K562 (cell line): ENCODE results near the gene SIRT2. TPM values are rescaled to one million over a fixed set of nuclear protein-coding genes. Genes with fewer than 3 reads are reported as not detected.

ENCODE experiments used
- ATAC-seq: fragments of 200-7000 bp; cut with Tn5 transposase; 3 replicates; pipeline ENCODE4 v1.9.1; 2020; ENCODE audit warnings: moderate library complexity
- BruUV-seq: library from RNA; stranded (reverse); fragments of 400-500 nt; replicated peaks from 2 replicates; lab custom pipeline; 2021; lab: Mats Ljungman, UMichigan
- CTCF ChIA-PET: fragments of 300-600 bp; formaldehyde crosslinking; extraction: SDS; loops from one replicate; lab custom pipeline; 2021; ENCODE audit warnings: low intra/inter-chr PET ratio; lab: Yijun Ruan, JAX
- POLR2A ChIA-PET: fragments of 300-600, 350-650 bp; sonication (Branson Sonifier 250); formaldehyde crosslinking; extraction: SDS; loops from one replicate; lab custom pipeline; 2021; ENCODE audit warnings: antibody characterized with exemption, inconsistent platforms; lab: Yijun Ruan, JAX
- DNase-seq, 4 experiments: peaks; one replicate each; pipeline versions ENCODE4 v3.0.0 to v3.0.0-alpha.2; 2011 to 2018; ENCODE audit warnings: low spot score in 3 of 4, mixed read lengths in 3 of 4; ENCODE audit errors: extremely low read depth in 1 of 4
- FAIRE-seq: peaks from 2 replicates; lab custom pipeline; 2011; peaks lifted over from hg19 to GRCh38; lab: Jason Lieb, UNC
- H2AFZ ChIP-seq: 2 replicates; pipeline ENCODE4 v1.6.0; 2011; ENCODE audit warnings: low read depth, low read length, control low read depth, inconsistent platforms
- H3K27ac ChIP-seq: fragments of 200-600 bp; 3 replicates; pipeline ENCODE4 v1.8.0; 2011; ENCODE audit warnings: low read depth, mild to moderate bottlenecking, control low read depth, inconsistent platforms, low read length, moderate library complexity, mixed read lengths; ENCODE audit errors: extremely low read depth
- H3K27me3 ChIP-seq, 2 experiments: fragments of 300-600 bp in 1 of 2; 2 replicates in 1 of 2; 3 replicates in 1 of 2; pipeline versions ENCODE4 v1.6.0 to v1.8.0; 2011; ENCODE audit warnings: inconsistent platforms in 2 of 2, low read length in 2 of 2, mild to moderate bottlenecking in 1 of 2, mixed read lengths in 1 of 2, moderate library complexity in 1 of 2; ENCODE audit not compliant: control insufficient read depth in 2 of 2, insufficient read depth in 2 of 2
- H3K36me3 ChIP-seq: fragments of 300-600 bp; 3 replicates; pipeline ENCODE4 v1.8.0; 2011; ENCODE audit warnings: mild to moderate bottlenecking, low read length, inconsistent platforms; ENCODE audit not compliant: control insufficient read depth, insufficient read depth
- H3K4me1 ChIP-seq, 2 experiments: fragments of 200-600 bp in 1 of 2; replicated peaks in 1 of 2; 2 replicates in 1 of 2; 3 replicates in 1 of 2; pipeline versions ENCODE4 v1.5.1 to v1.8.0; 2011; ENCODE audit warnings: inconsistent platforms in 2 of 2, low read length in 2 of 2, mild to moderate bottlenecking in 1 of 2, mixed read lengths in 1 of 2, moderate library complexity in 1 of 2; ENCODE audit not compliant: control insufficient read depth in 2 of 2, insufficient read depth in 2 of 2
- H3K4me2 ChIP-seq: 2 replicates; pipeline ENCODE4 v1.6.1; 2011; ENCODE audit warnings: low read length, control low read depth, inconsistent platforms, mixed read lengths; ENCODE audit not compliant: insufficient read depth
- H3K4me3 ChIP-seq: fragments of 200-600 bp; sonication (generic), shearing (Covaris generic); 2 replicates; pipeline ENCODE4 v1.5.1; 2016; ENCODE audit warnings: control low read depth, inconsistent platforms
- H3K79me2 ChIP-seq: fragments of 200-600 bp; 3 replicates; pipeline ENCODE4 v1.8.0; 2011; ENCODE audit warnings: low read length, inconsistent platforms; ENCODE audit not compliant: control insufficient read depth, insufficient read depth
- H3K9ac ChIP-seq, 2 experiments: 2 replicates each; pipeline versions ENCODE4 v1.6.0 to v1.6.1; 2011; ENCODE audit warnings: low read depth in 2 of 2, low read length in 2 of 2, control low read depth in 1 of 2, inconsistent platforms in 1 of 2, mild to moderate bottlenecking in 1 of 2, mixed read lengths in 1 of 2; ENCODE audit not compliant: insufficient read depth in 1 of 2
- H3K9me1 ChIP-seq: one replicate; pipeline ENCODE4 v1.6.0; 2011; ENCODE audit warnings: inconsistent platforms, mild to moderate bottlenecking, low read length, moderate library complexity; ENCODE audit not compliant: control insufficient read depth, insufficient read depth
- H3K9me3 ChIP-seq: replicated peaks from 2 replicates; pipeline ENCODE4 v1.5.1; 2011; ENCODE audit warnings: low read depth, low read length, inconsistent platforms; ENCODE audit not compliant: control insufficient read depth, insufficient read depth
- H4K20me1 ChIP-seq: replicated peaks from 2 replicates; pipeline ENCODE4 v1.6.1; 2011; ENCODE audit warnings: low read length, inconsistent platforms, mixed read lengths; ENCODE audit not compliant: control insufficient read depth, insufficient read depth
- CEBPG ChIP-seq, 3 experiments: fragments of 200-800 bp in 1 of 3; sonication (Bioruptor generic) in 1 of 3; sonication (generic) in 1 of 3; formaldehyde crosslinking in 1 of 3; IDR thresholded peaks in 2 of 3; conservative IDR thresholded peaks in 1 of 3; 2 replicates each; pipeline versions ENCODE4 v1.6.1 to v1.8.0; 2016 to 2022; ENCODE audit warnings: missing compliant biosample characterization in 2 of 3, missing genetic modification characterization in 2 of 3, mild to moderate bottlenecking in 1 of 3, missing genetic modification reagents in 1 of 3
- DPF2 ChIP-seq: fragments of 450-650 bp; IDR thresholded peaks from 2 replicates; pipeline ENCODE4 v1.6.1; 2016
- GTF2E2 ChIP-seq: fragments of 200-800 bp; sonication (Bioruptor generic); IDR thresholded peaks from 2 replicates; pipeline ENCODE4 v1.6.1; 2016; ENCODE audit warnings: missing genetic modification characterization, missing compliant biosample characterization
- HNRNPL ChIP-seq: fragments of 200-400 bp; formaldehyde crosslinking; IDR thresholded peaks from 2 replicates; pipeline ENCODE4 v1.6.1; 2017; ENCODE audit warnings: low read depth, mild to moderate bottlenecking, low read length
- OTX1 ChIP-seq: fragments of 450-650 bp; formaldehyde crosslinking; IDR thresholded peaks from 2 replicates; pipeline ENCODE4 v1.4.0; 2022; ENCODE audit warnings: mild to moderate bottlenecking
- TRIM24 ChIP-seq, 2 experiments: fragments of 450-650 bp; IDR thresholded peaks; 2 replicates each; pipeline ENCODE4 v1.6.1; 2016
- ZNF274 ChIP-seq: IDR thresholded peaks from 2 replicates; pipeline ENCODE4 v1.6.1; 2011; ENCODE audit warnings: low read depth, mild to moderate bottlenecking, low read length, moderate library complexity, borderline replicate concordance
- WGBS: fragments of 100-300 bp; shearing (Covaris generic); methylation state at CpG from one replicate; pipeline ENCODE4 v1.1.6; 2016; ENCODE audit warnings: low coverage, mixed read lengths; ENCODE audit not compliant: insufficient coverage; ENCODE audit errors: missing lambda C conversion rate; 5-methylcytosine and 5-hydroxymethylcytosine counted together
- in situ Hi-C: fragments of 300-500 bp; cut with MboI; formaldehyde crosslinking; loops from 4 replicates; pipeline ENCODE4 v1.15.0; 2018; ENCODE audit warnings: inconsistent platforms, mixed read lengths
- intact Hi-C: fragments of 100-400 bp; cut with micrococcal nuclease; formaldehyde crosslinking; loops from 2 replicates; pipeline ENCODE4 v1.14.2; 2022
- polyA plus RNA-seq, 8 experiments: library from polyadenylated mRNA; depleted of rRNA in 4 of 8; stranded (reverse) in 5 of 8; unstranded in 3 of 8; fragments of >200 nt; fragmentation: Nextera tagmentation in 2 of 8; fragmentation: Illumina TruSeq in 1 of 8; extraction: Ambion mirVana in 2 of 8; extraction: Trizol in 1 of 8; gene quantifications; 2 replicates each; pipeline versions ENCODE4 v1.2.1 to v1.2.3, GENCODE V29; 2011 to 2014; ENCODE audit warnings: inconsistent platforms in 1 of 8, missing spikeins in 1 of 8
- total RNA-seq, 7 experiments: library from RNA; depleted of rRNA in 6 of 7; stranded (reverse); fragments of >200 nt in 6 of 7; fragmentation: Illumina TruSeq in 2 of 7; extraction: Trizol in 2 of 7; gene quantifications; 2 replicates each; pipeline versions ENCODE4 v1.2.1 to v1.2.3, GENCODE V29; 2011 to 2021; ENCODE audit warnings: low replicate concordance in 1 of 7
- TF ChIP-seq, protein P1 (sequence below), 2 experiments: fragments of 450-650 bp; IDR thresholded peaks; 2 replicates each; pipeline ENCODE4 v1.6.1; 2016
- TF ChIP-seq, protein P2 (sequence below): fragments of 200-600 bp; sonication (generic); IDR thresholded peaks from one replicate; pipeline ENCODE4 v1.6.1; 2012; ENCODE audit warnings: mild to moderate bottlenecking, low read depth, low read length, inconsistent platforms

Gene SIRT2
- total and polyA plus RNA-seq, 9 of the 15 experiments (the other 6 are each of a cell fraction or from before 2014, with no cell fraction given), result 2.3 to 35.2 (median 22.9) TPM

DNA sequence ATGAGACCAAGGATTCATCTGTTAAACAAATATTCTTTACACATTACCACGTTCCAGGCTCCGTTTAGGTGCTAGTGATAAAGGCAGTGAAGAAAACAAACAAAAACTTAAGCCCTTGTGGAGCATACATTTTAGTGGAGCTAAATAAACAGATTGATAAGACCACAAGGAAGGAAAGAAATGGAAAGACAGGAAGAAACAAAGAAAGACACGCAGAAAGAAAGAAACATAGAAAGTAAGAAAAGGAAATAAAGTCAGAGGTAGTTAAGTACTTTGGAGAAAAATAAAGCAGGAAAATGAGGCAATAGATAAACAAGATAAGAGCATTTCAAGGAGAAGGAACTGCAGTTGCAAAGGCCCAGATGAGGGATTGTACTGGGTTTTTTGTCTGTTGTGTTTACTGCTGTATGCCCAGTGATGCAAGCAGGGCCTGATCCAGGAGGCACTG lies 1.3 kb upstream of the SIRT2 start:
- Histone ChIP-seq H3K9me3 (no peaks in the 10 kb centered on the region), H3K9ac (peak overlapping the region in 1 of 2 experiments; percentile 85; a peak in 2 of 4 replicates), H3K4me3 (peak overlapping the region; percentile 85), H4K20me1 (no peaks in the 10 kb centered on the region), H3K4me1 (peaks cover 11 to 23% of the 10 kb centered on the region in 2 experiments), H2AFZ (0 out of 2 replicates have a peak overlapping the region, but pooled peaks have one; percentile 87), H3K36me3 (peaks cover 17% of the 10 kb centered on the region; the same call in 1 of the 3 replicates), H3K4me2 (peak overlapping the region; percentile 92), H3K9me1 (no peaks in the 10 kb centered on the region), H3K27ac (peak overlapping the region; percentile 82; the same call in 2 of the 3 replicates), H3K79me2 (peaks cover 30% of the 10 kb centered on the region), H3K27me3 (no peaks in the 10 kb centered on the region)
- WGBS, result 6% methylated on average over 3 of the region's 3 CpGs
- BruUV-seq, result no TSS peak
- DNase-seq (no peak), FAIRE-seq (peak; percentile 44), ATAC-seq (no peak)
- in situ Hi-C loops, result no loop called here
- intact Hi-C loops, result no loop called here
- ChIA-PET POLR2A (interaction anchor here (0.6 to 1.5 kb wide), 10 partner anchors 8 to 349 kb away, joined by 3 to 8 read pairs (median 4); no protein-coding TSS in a partner anchor), CTCF (no interaction called here)
- peak in 1 of 2 experiments; percentile 11; a peak in 1 of 4 replicates for TF ChIP-seq TRIM24 (IDR thresholded peaks at IDR 0.05)
- 0 out of 2 replicates have a peak, but pooled peaks have one; percentile 29 for TF ChIP-seq OTX1
- no peak for TF ChIP-seq CEBPG (CRISPR knock-in tag; IDR thresholded peaks at IDR 0.05)
- peak; percentile 75 to 82 for TF ChIP-seq CEBPG (tag; conservative IDR thresholded peaks at IDR 0.05 in 1 of 2, IDR thresholded peaks at IDR 0.05 in 1 of 2)
- TF ChIP-seq, protein P1, sequence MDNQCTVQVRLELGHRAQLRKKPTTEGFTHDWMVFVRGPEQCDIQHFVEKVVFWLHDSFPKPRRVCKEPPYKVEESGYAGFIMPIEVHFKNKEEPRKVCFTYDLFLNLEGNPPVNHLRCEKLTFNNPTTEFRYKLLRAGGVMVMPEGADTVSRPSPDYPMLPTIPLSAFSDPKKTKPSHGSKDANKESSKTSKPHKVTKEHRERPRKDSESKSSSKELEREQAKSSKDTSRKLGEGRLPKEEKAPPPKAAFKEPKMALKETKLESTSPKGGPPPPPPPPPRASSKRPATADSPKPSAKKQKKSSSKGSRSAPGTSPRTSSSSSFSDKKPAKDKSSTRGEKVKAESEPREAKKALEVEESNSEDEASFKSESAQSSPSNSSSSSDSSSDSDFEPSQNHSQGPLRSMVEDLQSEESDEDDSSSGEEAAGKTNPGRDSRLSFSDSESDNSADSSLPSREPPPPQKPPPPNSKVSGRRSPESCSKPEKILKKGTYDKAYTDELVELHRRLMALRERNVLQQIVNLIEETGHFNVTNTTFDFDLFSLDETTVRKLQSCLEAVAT (IDR thresholded peaks at IDR 0.05), result 0 out of 4 replicates have a peak, but pooled peaks of 1 of the 2 experiments have one; percentile 53
- TF ChIP-seq HNRNPL, result no peak
- TF ChIP-seq, protein P2, sequence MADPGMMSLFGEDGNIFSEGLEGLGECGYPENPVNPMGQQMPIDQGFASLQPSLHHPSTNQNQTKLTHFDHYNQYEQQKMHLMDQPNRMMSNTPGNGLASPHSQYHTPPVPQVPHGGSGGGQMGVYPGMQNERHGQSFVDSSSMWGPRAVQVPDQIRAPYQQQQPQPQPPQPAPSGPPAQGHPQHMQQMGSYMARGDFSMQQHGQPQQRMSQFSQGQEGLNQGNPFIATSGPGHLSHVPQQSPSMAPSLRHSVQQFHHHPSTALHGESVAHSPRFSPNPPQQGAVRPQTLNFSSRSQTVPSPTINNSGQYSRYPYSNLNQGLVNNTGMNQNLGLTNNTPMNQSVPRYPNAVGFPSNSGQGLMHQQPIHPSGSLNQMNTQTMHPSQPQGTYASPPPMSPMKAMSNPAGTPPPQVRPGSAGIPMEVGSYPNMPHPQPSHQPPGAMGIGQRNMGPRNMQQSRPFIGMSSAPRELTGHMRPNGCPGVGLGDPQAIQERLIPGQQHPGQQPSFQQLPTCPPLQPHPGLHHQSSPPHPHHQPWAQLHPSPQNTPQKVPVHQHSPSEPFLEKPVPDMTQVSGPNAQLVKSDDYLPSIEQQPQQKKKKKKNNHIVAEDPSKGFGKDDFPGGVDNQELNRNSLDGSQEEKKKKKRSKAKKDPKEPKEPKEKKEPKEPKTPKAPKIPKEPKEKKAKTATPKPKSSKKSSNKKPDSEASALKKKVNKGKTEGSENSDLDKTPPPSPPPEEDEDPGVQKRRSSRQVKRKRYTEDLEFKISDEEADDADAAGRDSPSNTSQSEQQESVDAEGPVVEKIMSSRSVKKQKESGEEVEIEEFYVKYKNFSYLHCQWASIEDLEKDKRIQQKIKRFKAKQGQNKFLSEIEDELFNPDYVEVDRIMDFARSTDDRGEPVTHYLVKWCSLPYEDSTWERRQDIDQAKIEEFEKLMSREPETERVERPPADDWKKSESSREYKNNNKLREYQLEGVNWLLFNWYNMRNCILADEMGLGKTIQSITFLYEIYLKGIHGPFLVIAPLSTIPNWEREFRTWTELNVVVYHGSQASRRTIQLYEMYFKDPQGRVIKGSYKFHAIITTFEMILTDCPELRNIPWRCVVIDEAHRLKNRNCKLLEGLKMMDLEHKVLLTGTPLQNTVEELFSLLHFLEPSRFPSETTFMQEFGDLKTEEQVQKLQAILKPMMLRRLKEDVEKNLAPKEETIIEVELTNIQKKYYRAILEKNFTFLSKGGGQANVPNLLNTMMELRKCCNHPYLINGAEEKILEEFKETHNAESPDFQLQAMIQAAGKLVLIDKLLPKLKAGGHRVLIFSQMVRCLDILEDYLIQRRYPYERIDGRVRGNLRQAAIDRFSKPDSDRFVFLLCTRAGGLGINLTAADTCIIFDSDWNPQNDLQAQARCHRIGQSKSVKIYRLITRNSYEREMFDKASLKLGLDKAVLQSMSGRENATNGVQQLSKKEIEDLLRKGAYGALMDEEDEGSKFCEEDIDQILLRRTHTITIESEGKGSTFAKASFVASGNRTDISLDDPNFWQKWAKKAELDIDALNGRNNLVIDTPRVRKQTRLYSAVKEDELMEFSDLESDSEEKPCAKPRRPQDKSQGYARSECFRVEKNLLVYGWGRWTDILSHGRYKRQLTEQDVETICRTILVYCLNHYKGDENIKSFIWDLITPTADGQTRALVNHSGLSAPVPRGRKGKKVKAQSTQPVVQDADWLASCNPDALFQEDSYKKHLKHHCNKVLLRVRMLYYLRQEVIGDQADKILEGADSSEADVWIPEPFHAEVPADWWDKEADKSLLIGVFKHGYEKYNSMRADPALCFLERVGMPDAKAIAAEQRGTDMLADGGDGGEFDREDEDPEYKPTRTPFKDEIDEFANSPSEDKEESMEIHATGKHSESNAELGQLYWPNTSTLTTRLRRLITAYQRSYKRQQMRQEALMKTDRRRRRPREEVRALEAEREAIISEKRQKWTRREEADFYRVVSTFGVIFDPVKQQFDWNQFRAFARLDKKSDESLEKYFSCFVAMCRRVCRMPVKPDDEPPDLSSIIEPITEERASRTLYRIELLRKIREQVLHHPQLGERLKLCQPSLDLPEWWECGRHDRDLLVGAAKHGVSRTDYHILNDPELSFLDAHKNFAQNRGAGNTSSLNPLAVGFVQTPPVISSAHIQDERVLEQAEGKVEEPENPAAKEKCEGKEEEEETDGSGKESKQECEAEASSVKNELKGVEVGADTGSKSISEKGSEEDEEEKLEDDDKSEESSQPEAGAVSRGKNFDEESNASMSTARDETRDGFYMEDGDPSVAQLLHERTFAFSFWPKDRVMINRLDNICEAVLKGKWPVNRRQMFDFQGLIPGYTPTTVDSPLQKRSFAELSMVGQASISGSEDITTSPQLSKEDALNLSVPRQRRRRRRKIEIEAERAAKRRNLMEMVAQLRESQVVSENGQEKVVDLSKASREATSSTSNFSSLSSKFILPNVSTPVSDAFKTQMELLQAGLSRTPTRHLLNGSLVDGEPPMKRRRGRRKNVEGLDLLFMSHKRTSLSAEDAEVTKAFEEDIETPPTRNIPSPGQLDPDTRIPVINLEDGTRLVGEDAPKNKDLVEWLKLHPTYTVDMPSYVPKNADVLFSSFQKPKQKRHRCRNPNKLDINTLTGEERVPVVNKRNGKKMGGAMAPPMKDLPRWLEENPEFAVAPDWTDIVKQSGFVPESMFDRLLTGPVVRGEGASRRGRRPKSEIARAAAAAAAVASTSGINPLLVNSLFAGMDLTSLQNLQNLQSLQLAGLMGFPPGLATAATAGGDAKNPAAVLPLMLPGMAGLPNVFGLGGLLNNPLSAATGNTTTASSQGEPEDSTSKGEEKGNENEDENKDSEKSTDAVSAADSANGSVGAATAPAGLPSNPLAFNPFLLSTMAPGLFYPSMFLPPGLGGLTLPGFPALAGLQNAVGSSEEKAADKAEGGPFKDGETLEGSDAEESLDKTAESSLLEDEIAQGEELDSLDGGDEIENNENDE, result no peak
- TF ChIP-seq GTF2E2 (tag), result peak; percentile 70; the same call in 1 of the 2 replicates
- peak; percentile 77 for TF ChIP-seq DPF2
- TF ChIP-seq ZNF274, result no peak
